K562 (cell line): Measurements from ENCODE around the gene KCNQ5.

Experiments
- CBFB ChIP-seq: sonication (generic); formaldehyde crosslinking; IDR thresholded peaks from 2 replicates; pipeline ENCODE4 v1.4.0; 2020; ENCODE audit warnings: mild to moderate bottlenecking, missing genetic modification reagents
- EP300 ChIP-seq: IDR thresholded peaks from 2 replicates; pipeline ENCODE4 v1.6.1; 2012; ENCODE audit warnings: low read length, improper control_type of control experiment
- ESRRA ChIP-seq: fragments of 450-650 bp; IDR thresholded peaks from 2 replicates; pipeline ENCODE4 v1.6.1; 2014; ENCODE audit warnings: low read depth, mild to moderate bottlenecking, moderate library complexity, borderline replicate concordance
- NELFE ChIP-seq: IDR thresholded peaks from 2 replicates; pipeline ENCODE4 v1.6.1; 2011; ENCODE audit warnings: mild to moderate bottlenecking; ENCODE audit not compliant: insufficient read depth, insufficient read length
- NFYB ChIP-seq: IDR thresholded peaks from 2 replicates; pipeline ENCODE4 v1.6.1; 2011; ENCODE audit warnings: mild to moderate bottlenecking, moderate library complexity; ENCODE audit not compliant: insufficient read length; ENCODE audit errors: extremely low read depth
- TAF1 ChIP-seq: IDR thresholded peaks from 2 replicates; pipeline ENCODE4 v1.6.1; 2011; ENCODE audit warnings: mild to moderate bottlenecking, low read length, moderate library complexity; ENCODE audit not compliant: insufficient read depth, control insufficient read depth, severe bottlenecking; ENCODE audit errors: extremely low read depth
- TCF7L2 ChIP-seq: fragments of 150-350 bp; IDR thresholded peaks from 2 replicates; pipeline ENCODE4 v1.6.1; 2016; ENCODE audit warnings: low read depth, mild to moderate bottlenecking, low read length, moderate library complexity
- TEAD1 ChIP-seq, 2 experiments: fragments of 450-650 bp in 1 of 2; sonication (generic) in 1 of 2; formaldehyde crosslinking; IDR thresholded peaks; 2 replicates each; pipeline versions ENCODE4 v1.4.0 to v1.8.0; 2020 to 2022; ENCODE audit warnings: mild to moderate bottlenecking in 2 of 2, missing genetic modification reagents in 1 of 2
- TF ChIP-seq, protein P1 (sequence below), 3 experiments: IDR thresholded peaks in 2 of 3; conservative IDR thresholded peaks in 1 of 3; 2 replicates each; pipeline ENCODE4 v1.5.1; 2011 to 2012; ENCODE audit warnings: low read length in 3 of 3, mild to moderate bottlenecking in 3 of 3, control low read depth in 2 of 3, improper control_type of control experiment in 1 of 3, inconsistent platforms in 1 of 3, low read depth in 1 of 3, mixed read lengths in 1 of 3, moderate library complexity in 1 of 3; ENCODE audit not compliant: insufficient read depth in 2 of 3

GRCh38 chr6:72825315-72825911, 203.5 kb downstream of the KCNQ5 start:
- TF ChIP-seq TAF1 (no peak), TEAD1 (CRISPR knock-in tag; IDR thresholded peaks at IDR 0.05) (no peak), ESRRA (no peak), TCF7L2 (no peak), CBFB (CRISPR knock-in tag) (no peak), EP300 (no peak), NELFE (no peak), NFYB (no peak)
- TF ChIP-seq, protein P1, sequence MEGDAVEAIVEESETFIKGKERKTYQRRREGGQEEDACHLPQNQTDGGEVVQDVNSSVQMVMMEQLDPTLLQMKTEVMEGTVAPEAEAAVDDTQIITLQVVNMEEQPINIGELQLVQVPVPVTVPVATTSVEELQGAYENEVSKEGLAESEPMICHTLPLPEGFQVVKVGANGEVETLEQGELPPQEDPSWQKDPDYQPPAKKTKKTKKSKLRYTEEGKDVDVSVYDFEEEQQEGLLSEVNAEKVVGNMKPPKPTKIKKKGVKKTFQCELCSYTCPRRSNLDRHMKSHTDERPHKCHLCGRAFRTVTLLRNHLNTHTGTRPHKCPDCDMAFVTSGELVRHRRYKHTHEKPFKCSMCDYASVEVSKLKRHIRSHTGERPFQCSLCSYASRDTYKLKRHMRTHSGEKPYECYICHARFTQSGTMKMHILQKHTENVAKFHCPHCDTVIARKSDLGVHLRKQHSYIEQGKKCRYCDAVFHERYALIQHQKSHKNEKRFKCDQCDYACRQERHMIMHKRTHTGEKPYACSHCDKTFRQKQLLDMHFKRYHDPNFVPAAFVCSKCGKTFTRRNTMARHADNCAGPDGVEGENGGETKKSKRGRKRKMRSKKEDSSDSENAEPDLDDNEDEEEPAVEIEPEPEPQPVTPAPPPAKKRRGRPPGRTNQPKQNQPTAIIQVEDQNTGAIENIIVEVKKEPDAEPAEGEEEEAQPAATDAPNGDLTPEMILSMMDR (IDR thresholded peaks at IDR 0.05 in 2 of 3, conservative IDR thresholded peaks at IDR 0.05 in 1 of 3; ENCODE audit: insufficient read depth in 2 of 3, low read depth in 1 of 3, low read length in 3 of 3): no peak
